ENCODE data around the gene CREBBP. TPM values are rescaled to one million over a fixed set of nuclear protein-coding genes. Genes with fewer than 3 reads are reported as not detected.

The CREBBP gene
- total RNA-seq, 2 experiments from 2014 or later, result 145 to 152 TPM

DNA sequence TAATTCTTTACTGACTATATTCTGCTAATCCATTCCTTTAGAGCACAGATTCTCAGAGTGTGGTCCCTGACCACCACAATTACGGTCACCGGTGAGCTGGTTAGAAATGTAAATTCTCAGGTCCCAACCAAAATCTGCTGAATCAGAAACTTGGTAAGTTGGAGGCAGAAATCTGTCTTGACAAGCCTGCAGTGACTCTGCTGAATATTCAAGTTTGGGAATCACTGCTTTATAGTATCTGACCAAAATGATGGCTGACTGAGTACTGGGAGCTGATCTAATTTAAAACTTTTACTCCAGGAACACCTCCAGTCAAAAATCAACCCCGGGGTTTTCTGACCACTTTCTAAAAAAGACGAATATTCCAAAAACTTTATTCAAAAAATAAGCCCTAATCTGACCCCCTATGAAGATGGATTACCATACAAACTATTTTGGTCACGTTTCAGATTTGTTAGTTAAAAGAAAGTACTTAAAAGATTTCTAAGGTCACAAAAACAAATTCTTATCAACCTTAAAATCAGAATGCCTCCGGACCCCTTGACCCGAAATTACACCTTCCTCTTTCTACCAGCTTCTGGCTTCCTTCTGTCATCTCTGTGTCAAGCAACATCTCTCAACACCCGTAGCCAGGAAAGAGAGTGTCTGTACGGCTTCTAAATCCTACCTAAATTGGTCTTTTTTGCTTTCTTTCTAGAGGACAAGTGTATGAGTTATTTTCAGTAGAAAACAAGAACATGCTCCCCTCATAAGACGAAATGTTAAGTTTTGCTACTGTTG is 38.6 kb downstream of the CREBBP start:
- DNase-seq (no peak), ATAC-seq (ENCODE audit: poor library complexity) (no peak)
- Mint-ChIP-seq H3K27ac (no peak overlapping the region), H3K27me3 (no peaks in the 10 kb centered on the region), H3K36me3 (ENCODE audit: low read depth) (peaks cover 63% of the 10 kb centered on the region), H3K4me1 (ENCODE audit: low read depth) (peaks cover 68% of the 10 kb centered on the region), H3K4me3 (no peak overlapping the region), H3K9me3 (no peaks in the 10 kb centered on the region)
- intact Hi-C loops (cut with DNase I, micrococcal nuclease), result no loop called here
- ChIA-PET CTCF (interaction anchor here (0.5 kb wide), 1 partner anchor 10 kb away, joined by 5 read pairs; no protein-coding TSS in a partner anchor), POLR2A (no interaction called here)
- no peak overlapping the region for H3K27ac ChIP-seq (ENCODE audit: low read depth in 1 of 2, low read length in 2 of 2)
- no peaks in the 10 kb centered on the region for H3K27me3 ChIP-seq (ENCODE audit: control insufficient read depth in 1 of 2, insufficient read depth in 2 of 2, low read length in 2 of 2)
- H3K4me3 ChIP-seq (ENCODE audit: low read length), result no peak overlapping the region
- H3K36me3 ChIP-seq (ENCODE audit: insufficient read depth, low read length), result peaks cover 26% of the 10 kb centered on the region
- H3K4me1 ChIP-seq (ENCODE audit: insufficient read depth, low read length), result peaks cover 12% of the 10 kb centered on the region
- TF ChIP-seq, protein P1, sequence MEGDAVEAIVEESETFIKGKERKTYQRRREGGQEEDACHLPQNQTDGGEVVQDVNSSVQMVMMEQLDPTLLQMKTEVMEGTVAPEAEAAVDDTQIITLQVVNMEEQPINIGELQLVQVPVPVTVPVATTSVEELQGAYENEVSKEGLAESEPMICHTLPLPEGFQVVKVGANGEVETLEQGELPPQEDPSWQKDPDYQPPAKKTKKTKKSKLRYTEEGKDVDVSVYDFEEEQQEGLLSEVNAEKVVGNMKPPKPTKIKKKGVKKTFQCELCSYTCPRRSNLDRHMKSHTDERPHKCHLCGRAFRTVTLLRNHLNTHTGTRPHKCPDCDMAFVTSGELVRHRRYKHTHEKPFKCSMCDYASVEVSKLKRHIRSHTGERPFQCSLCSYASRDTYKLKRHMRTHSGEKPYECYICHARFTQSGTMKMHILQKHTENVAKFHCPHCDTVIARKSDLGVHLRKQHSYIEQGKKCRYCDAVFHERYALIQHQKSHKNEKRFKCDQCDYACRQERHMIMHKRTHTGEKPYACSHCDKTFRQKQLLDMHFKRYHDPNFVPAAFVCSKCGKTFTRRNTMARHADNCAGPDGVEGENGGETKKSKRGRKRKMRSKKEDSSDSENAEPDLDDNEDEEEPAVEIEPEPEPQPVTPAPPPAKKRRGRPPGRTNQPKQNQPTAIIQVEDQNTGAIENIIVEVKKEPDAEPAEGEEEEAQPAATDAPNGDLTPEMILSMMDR (IDR thresholded peaks at IDR 0.05), result no peak
- H3K9me3 ChIP-seq (ENCODE audit: control insufficient read depth in 1 of 2, insufficient read depth in 1 of 2, low read length in 2 of 2), result no peaks in the 10 kb centered on the region

DNA sequence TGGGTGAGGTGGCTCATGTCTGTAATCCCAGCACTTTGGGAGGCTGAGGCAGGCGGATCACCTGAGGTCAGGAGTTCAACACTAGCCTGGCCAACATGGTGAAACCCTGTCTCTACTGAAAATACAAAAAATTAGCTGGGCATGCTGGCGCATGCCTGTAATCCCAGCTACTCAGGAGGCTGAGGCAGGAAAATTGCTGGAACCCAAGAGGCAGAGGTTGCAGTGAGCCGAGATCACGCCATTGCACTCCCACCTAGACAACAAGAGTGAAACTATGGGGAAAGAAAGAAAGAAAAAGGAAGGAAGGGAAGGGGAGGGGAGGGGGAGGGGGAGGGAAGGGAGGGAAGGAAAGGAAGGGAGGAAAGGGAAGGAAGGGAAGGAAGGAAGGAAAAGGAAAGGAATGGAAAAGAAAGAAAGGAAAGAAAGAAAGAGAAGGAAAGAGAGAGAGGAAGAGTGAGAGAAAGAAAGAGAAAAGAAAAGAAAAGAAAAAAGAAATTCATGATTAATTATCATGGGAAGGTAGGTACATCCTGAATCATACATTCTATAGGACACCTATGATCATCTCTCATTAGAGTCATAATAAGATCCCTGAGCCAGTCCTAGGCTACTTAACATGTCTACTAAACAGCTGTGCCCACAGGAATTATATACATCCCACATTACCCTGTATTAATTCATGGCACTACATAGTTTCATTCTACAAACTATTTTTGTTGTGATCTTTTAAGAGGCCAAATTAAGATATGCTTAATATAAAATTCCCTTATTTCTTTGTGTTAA is 40.9 kb downstream of the CREBBP start:
- no peak overlapping the region for H3K27ac Mint-ChIP-seq
- CTCF ChIA-PET, result no interaction called here
- H3K4me3 Mint-ChIP-seq, result no peak overlapping the region

GRCh38 chr16:3838600-3839401 is 41.7 kb downstream of the CREBBP start:
- ChIA-PET CTCF (no interaction called here), POLR2A (no interaction called here)
- no peak overlapping the region for H3K27ac Mint-ChIP-seq
- Histone ChIP-seq H3K27ac (ENCODE audit: low read depth in 1 of 2, low read length in 2 of 2) (no peak overlapping the region), H3K36me3 (ENCODE audit: insufficient read depth, low read length) (peaks cover 30% of the 10 kb centered on the region), H3K27me3 (ENCODE audit: control insufficient read depth in 1 of 2, insufficient read depth in 2 of 2, low read length in 2 of 2) (no peaks in the 10 kb centered on the region), H3K9me3 (ENCODE audit: control insufficient read depth in 1 of 2, insufficient read depth in 1 of 2, low read length in 2 of 2) (no peaks in the 10 kb centered on the region), H3K4me1 (ENCODE audit: insufficient read depth, low read length) (peaks cover 12% of the 10 kb centered on the region), H3K4me3 (ENCODE audit: low read length) (no peak overlapping the region)
- no peaks in the 10 kb centered on the region for H3K27me3 Mint-ChIP-seq
- no peak overlapping the region for H3K4me3 Mint-ChIP-seq
- DNase-seq (no peak), ATAC-seq (ENCODE audit: poor library complexity) (no peak)
- peaks cover 54% of the 10 kb centered on the region for H3K4me1 Mint-ChIP-seq (ENCODE audit: low read depth)
- H3K9me3 Mint-ChIP-seq, result peaks cover 5% of the 10 kb centered on the region
- intact Hi-C loops (cut with DNase I, micrococcal nuclease), result no loop called here
- TF ChIP-seq, protein P1 (IDR thresholded peaks at IDR 0.05), result no peak
- H3K36me3 Mint-ChIP-seq (ENCODE audit: low read depth), result peaks cover 53% of the 10 kb centered on the region

More for the DNA sequence above, 40.9 kb downstream of the CREBBP start:
- Histone ChIP-seq H3K36me3 (ENCODE audit: insufficient read depth, low read length) (peaks cover 23% of the 10 kb centered on the region), H3K4me3 (ENCODE audit: low read length) (no peak overlapping the region), H3K27me3 (ENCODE audit: control insufficient read depth in 1 of 2, insufficient read depth in 2 of 2, low read length in 2 of 2) (no peaks in the 10 kb centered on the region), H3K9me3 (ENCODE audit: control insufficient read depth in 1 of 2, insufficient read depth in 1 of 2, low read length in 2 of 2) (no peaks in the 10 kb centered on the region), H3K27ac (ENCODE audit: low read depth in 1 of 2, low read length in 2 of 2) (no peak overlapping the region), H3K4me1 (ENCODE audit: insufficient read depth, low read length) (peaks cover 12% of the 10 kb centered on the region)
- Mint-ChIP-seq H3K4me1 (ENCODE audit: low read depth) (peaks cover 50% of the 10 kb centered on the region), H3K36me3 (ENCODE audit: low read depth) (peaks cover 49% of the 10 kb centered on the region), H3K9me3 (peaks cover under 1% of the 10 kb centered on the region), H3K27me3 (no peaks in the 10 kb centered on the region)
- POLR2A ChIA-PET, result no interaction called here
- ATAC-seq (ENCODE audit: poor library complexity) (no peak), DNase-seq (no peak)
- TF ChIP-seq, protein P1 (IDR thresholded peaks at IDR 0.05), result no peak
- intact Hi-C loops (cut with DNase I, micrococcal nuclease), result no loop called here

All from CD4-positive, alpha-beta T cell (primary cell).